ENCODE data around the gene CCDC106. TPM values are rescaled to one million over a fixed set of nuclear protein-coding genes. Genes with fewer than 3 reads are reported as not detected.
A peak's percentile ranks its signal among the peaks of the same experiment; 100 is the strongest.

Gene CCDC106
- total RNA-seq (2014; rRNA removed; shearing (Covaris generic)): 29.4 and 30.1 TPM in 2 replicates
- 29.0 and 30.9 TPM in 2 replicates for total RNA-seq (2022)
- percentile 44 among the genes with signal in this experiment for Bru-seq, nascent RNA
- BruChase-seq, experiment 1, labeled RNA remaining after a 6-hour chase: percentile 56 among the genes with signal in this experiment
- BruChase-seq, experiment 2, labeled RNA remaining after a 2-hour chase: percentile 54 among the genes with signal in this experiment
- long read RNA-seq, transcript CCDC106-201 (6 exons, 1,546 nt): minor isoform, 10 of 37 reads
- long read RNA-seq, transcript CCDC106-207 (6 exons, 1,592 nt): minor isoform, 6 of 37 reads
- long read RNA-seq, transcript CCDC106-202 (5 exons, 2,162 nt): major isoform, 15 of 37 reads
- long read RNA-seq, partial matches to known transcripts: 0 of 37 reads
- long read RNA-seq, other reads (novel, unspliced or antisense): 4 of 37 reads

DNA sequence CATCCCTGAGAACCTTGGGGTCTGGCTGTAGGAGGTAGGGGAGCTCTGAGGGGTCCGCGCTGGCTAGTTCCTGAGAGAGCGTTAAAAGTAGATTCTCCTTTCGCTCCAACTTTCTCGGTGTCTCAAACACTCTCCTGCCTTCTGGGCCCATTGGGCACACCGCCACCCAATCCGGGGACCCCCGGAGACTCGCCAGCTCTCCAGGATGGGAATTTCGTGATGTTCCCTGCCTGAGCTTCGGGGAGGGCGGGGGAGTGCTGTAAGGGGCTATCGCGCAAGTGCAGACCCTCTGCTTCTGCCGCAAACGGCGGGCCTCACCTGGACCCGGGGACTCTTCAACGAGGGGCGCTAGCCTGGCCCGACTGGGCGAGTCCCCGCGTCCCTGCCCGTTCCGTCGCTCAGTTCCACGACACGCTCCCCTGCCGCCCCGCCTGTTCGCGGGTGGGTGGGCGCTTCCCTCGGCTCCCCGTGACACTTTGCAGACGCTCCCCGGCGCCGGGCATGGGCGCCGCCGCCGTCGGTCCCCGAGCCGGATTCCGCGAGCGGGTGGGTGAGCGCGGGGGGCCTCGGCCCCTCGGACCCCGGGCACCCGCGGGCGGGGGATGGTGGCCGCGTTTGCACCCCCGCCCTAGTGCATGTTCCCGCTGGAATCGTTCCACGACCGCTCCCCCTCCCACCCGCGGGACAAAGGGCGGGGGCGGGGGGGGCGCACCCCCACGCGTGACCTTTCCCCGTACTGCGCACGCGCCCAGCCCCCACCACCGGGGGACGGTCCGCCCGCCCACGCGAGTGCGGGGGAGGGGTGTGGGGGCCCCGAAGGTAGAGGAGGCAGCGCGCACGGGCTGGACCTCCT, at the start of gene CCDC106:
Gene CCDC106, plus strand, starts transcription at position 481 of the 853 bp plus-strand sequence. CDS start 835 bp downstream, outside the sequence.
- no peak within 1 kb of the TSS for H2AFZ ChIP-seq (ENCODE audit: low read length)
- ChIA-PET CTCF (ENCODE audit: unreplicated experiment) (interaction anchor here (0.6 to 1.0 kb wide), 2 partner anchors 15 to 294 kb away, joined by 3 read pairs; no protein-coding TSS in a partner anchor), POLR2A (interaction anchor here (0.6 to 1.1 kb wide), 3 partner anchors 48 to 397 kb away, joined by 3 read pairs; partner anchors contain the start of gene FIZ1)
- H3K9me3 ChIP-seq (ENCODE audit: low read length): no peaks in the 10 kb centered on the region
- peak within 1 kb of the TSS; percentile 98 for H3K4me2 ChIP-seq (ENCODE audit: low read length)
- TF ChIP-seq, protein P1, sequence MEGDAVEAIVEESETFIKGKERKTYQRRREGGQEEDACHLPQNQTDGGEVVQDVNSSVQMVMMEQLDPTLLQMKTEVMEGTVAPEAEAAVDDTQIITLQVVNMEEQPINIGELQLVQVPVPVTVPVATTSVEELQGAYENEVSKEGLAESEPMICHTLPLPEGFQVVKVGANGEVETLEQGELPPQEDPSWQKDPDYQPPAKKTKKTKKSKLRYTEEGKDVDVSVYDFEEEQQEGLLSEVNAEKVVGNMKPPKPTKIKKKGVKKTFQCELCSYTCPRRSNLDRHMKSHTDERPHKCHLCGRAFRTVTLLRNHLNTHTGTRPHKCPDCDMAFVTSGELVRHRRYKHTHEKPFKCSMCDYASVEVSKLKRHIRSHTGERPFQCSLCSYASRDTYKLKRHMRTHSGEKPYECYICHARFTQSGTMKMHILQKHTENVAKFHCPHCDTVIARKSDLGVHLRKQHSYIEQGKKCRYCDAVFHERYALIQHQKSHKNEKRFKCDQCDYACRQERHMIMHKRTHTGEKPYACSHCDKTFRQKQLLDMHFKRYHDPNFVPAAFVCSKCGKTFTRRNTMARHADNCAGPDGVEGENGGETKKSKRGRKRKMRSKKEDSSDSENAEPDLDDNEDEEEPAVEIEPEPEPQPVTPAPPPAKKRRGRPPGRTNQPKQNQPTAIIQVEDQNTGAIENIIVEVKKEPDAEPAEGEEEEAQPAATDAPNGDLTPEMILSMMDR (conservative IDR thresholded peaks at IDR 0.05; ENCODE audit: low read length): no peak
- no peak for TF ChIP-seq EZH2phosphoT487 (IDR thresholded peaks at IDR 0.05; ENCODE audit: borderline replicate concordance, low read depth, low read length)
- intact Hi-C loops (cut with micrococcal nuclease; ENCODE audit: unreplicated experiment): no loop called here
- H3K36me3 ChIP-seq (ENCODE audit: insufficient read depth, low read length): peaks cover 61% of the 10 kb centered on the region
- peak within 1 kb of the TSS; percentile 90 for H3K27ac ChIP-seq (ENCODE audit: low read depth, low read length, poor library complexity, severe bottlenecking)
- peaks cover 44% of the 10 kb centered on the region for H3K4me1 ChIP-seq (ENCODE audit: insufficient read depth, low read length, poor library complexity, severe bottlenecking)
- peaks cover 44% of the 10 kb centered on the region for H3K79me2 ChIP-seq (ENCODE audit: insufficient read depth, low read depth, low read length)
- BruUV-seq (replicated peaks): no TSS peak
- H3K9me2 ChIP-seq (ENCODE audit: insufficient read depth, low read length): no peaks in the 10 kb centered on the region
- H3K4me3 ChIP-seq (ENCODE audit: low read depth, low read length, poor library complexity, severe bottlenecking): peak within 1 kb of the TSS; percentile 72
- H4K20me1 ChIP-seq (ENCODE audit: insufficient read depth, low read length): no peaks in the 10 kb centered on the region
- peak; percentile 85 for DNase-seq (ENCODE audit: low spot score)

DNA sequence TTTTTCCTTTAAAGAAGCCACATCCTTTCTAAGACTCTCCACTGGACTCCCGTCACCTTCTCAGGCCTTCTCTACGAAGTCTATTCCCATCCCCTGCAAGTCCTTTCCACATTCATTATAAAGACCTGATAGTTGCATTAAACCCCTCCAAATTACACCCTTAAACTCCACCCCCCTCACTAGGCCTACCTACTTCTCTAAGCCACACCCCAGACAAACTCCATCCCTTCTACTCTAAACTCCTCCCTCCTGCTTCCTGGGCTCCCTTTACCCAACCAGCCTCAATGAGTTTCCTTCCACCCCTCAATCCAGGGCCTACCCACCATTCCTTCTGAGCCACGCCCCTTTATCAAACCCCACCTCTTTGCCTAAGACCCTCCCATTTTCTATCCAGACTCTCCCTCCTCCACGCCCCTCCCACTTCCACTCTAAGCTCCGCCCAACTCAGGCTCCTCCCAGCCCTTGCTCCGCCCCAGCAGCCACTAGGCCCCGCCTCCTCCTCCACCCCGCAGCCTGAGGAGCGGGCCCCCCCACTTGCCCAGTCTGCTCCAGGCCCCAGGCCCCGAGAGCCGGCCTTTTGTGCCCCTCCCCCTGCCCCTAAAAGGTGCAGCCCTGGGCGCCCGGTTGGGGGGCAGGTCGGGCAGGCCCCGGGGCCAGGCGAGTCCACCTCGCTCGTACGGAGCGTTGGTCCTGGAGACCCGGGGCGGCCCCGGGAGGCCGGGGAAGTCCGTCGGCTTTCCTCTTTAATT, 49.1 kb upstream of the CCDC106 start:
- ChIA-PET CTCF (ENCODE audit: unreplicated experiment) (interaction anchor here (0.6 kb wide), 1 partner anchor 50 kb away, joined by 3 read pairs; no protein-coding TSS in a partner anchor), POLR2A (interaction anchor here (0.8 to 1.6 kb wide), 4 partner anchors 11 to 48 kb away, joined by 3 to 15 read pairs (median 6); partner anchors contain the start of gene ZNF784)
- Histone ChIP-seq H3K4me3 (ENCODE audit: low read depth, low read length, poor library complexity, severe bottlenecking) (peak overlapping the region; percentile 74), H3K79me2 (ENCODE audit: insufficient read depth, low read depth, low read length) (no peaks in the 10 kb centered on the region), H3K4me2 (ENCODE audit: low read length) (peak overlapping the region; percentile 70), H3K9me3 (ENCODE audit: low read length) (no peaks in the 10 kb centered on the region), H3K36me3 (ENCODE audit: insufficient read depth, low read length) (peaks cover 25% of the 10 kb centered on the region), H4K20me1 (ENCODE audit: insufficient read depth, low read length) (no peaks in the 10 kb centered on the region), H3K4me1 (ENCODE audit: insufficient read depth, low read length, poor library complexity, severe bottlenecking) (peaks cover 26% of the 10 kb centered on the region), H2AFZ (ENCODE audit: low read length) (peak overlapping the region; percentile 66; the same call in 1 of the 2 replicates), H3K9me2 (ENCODE audit: insufficient read depth, low read length) (no peaks in the 10 kb centered on the region), H3K27ac (ENCODE audit: low read depth, low read length, poor library complexity, severe bottlenecking) (peak overlapping the region; percentile 94)
- intact Hi-C loops (cut with micrococcal nuclease; ENCODE audit: unreplicated experiment): loop anchor here (1.0 to 2.0 kb wide), 2 partner anchors 18 to 44 kb away; partner anchors contain the start of genes ZNF579 and ZNF581
- TF ChIP-seq, protein P1 (conservative IDR thresholded peaks at IDR 0.05; ENCODE audit: low read length): no peak
- TF ChIP-seq EZH2phosphoT487 (IDR thresholded peaks at IDR 0.05; ENCODE audit: borderline replicate concordance, low read depth, low read length): no peak
- BruUV-seq (replicated peaks): no TSS peak
- peak; percentile 92 for DNase-seq (ENCODE audit: low spot score)

Data from OCI-LY7 (cell line).